Diencephalon (tissue), 1 donor: ENCODE measurements around the gene MYO18B. TPM values are rescaled to one million over a fixed set of nuclear protein-coding genes. Genes with fewer than 3 reads are reported as not detected.

Experiments used
- small RNA-seq: library from RNA; depleted of rRNA; stranded (forward); fragments of <200 nt; gene quantifications from one replicate; pipeline ENCODE3, GENCODE V24; 2014
- total RNA-seq: library from RNA; depleted of rRNA; stranded (reverse); fragments of >200 nt; gene quantifications from one replicate; pipeline ENCODE4 v1.2.3, GENCODE V29; 2014

MYO18B gene
- total RNA-seq: 0.46 TPM

GRCh38 chr22:25741692-25742626, at the start of gene MYO18B:
TSS of gene MYO18B (plus strand) at chr22:25742188. CDS start at chr22:25761093, 18,905 bp downstream.

Small RNA genes lying within 50 kb of the gene (small RNA-seq; reads per million reads assigned to genes)
- gene RN7SKP169: not detected
- not detected for gene RNA5SP494
- not detected for gene Z98949.2

Other genes starting within 250 kb of the MYO18B start
- 42.4 TPM for gene GRK3, start 177.5 kb upstream of the MYO18B start, total RNA-seq